Heart left ventricle (tissue), 13 donors: ENCODE results near the gene GABBR1.

Experiments used
- CTCF ChIP-seq, 12 donors: fragments of 200-600 bp; sonication (generic) in 4 of 12; IDR thresholded peaks; one replicate each; pipeline versions ENCODE4 v1.5.0 to v1.8.0; 2018 to 2022; ENCODE audit warnings: antibody characterized with exemption in 12 of 12, mild to moderate bottlenecking in 5 of 12
- POLR2A ChIP-seq, 2 donors: fragments of 450-650 bp; IDR thresholded peaks; one replicate each; pipeline ENCODE4 v1.6.1; 2017; ENCODE audit warnings: antibody characterized with exemption in 2 of 2, mild to moderate bottlenecking in 2 of 2, moderate library complexity in 2 of 2
- donor health status: ischemic (EF 13 %, LVEDD 7.1; RV severe dilation, severe dysfunction).
- donor health status: DM: no; HTN: yes; CAD: no.
- donor health status: DM: no; HTN: no; CAD: no.
- donor health status: ischemic (EF 25% LVEDD 6.9; RV normal size, moderate dysfunction).
- donor health status: ischemic (EF 25% LVEDD 5.7; RV mildly dilated, moderate dysfunction).
- donor health status: ischemic (EF 35%, LVEDD 5.7; RV mildly dilated, moderate dysfunction).
- donor health status: nonischemic (EF 11% LVEDD 7.7; RV severe dilation, severe dysfunction).
- donor health status: DM: yes; HTN: yes; CAD: no.
- donor health status: PGD.
- donor health status: ischemic (EF 29% LVEDD 5.4; RV normal size, mild dysfunction).
- donor health status: nonischemic (EF 23%, LVEDD 6.1; RV moderate dilation, normal function).

GRCh38 chr6:29566856-29567255, 66.1 kb downstream of the GABBR1 start:
- no peak for TF ChIP-seq CTCF (IDR thresholded peaks at IDR 0.05)
- no peak for TF ChIP-seq POLR2A (IDR thresholded peaks at IDR 0.05)
